GM10248 (cell line): Measurements from ENCODE around the gene KRTAP5-11.
"Not testable (repeated sequence)": the region's sequence is repeated elsewhere in the genome, so short reads cannot be mapped to it uniquely, and the experiment has no call there.

Experiments
- CTCF ChIA-PET: fragments of 300-600 bp; sonication (Branson Sonifier 250); formaldehyde crosslinking; extraction: SDS; loops from one replicate; lab custom pipeline; 2021; ENCODE audit warnings: antibody characterized with exemption; lab: Yijun Ruan, JAX
- POLR2A ChIA-PET: fragments of 350-650 bp; sonication (Branson Sonifier 250); formaldehyde crosslinking; extraction: SDS; loops from one replicate; lab custom pipeline; 2020; ENCODE audit warnings: antibody characterized with exemption; lab: Yijun Ruan, JAX
- DNase-seq: peaks from one replicate; pipeline ENCODE4 v3.0.0; 2012; ENCODE audit errors: extremely low spot score
- TF ChIP-seq, protein P1 (sequence below): IDR thresholded peaks from 2 replicates; pipeline ENCODE4 v1.5.1; 2012; ENCODE audit warnings: mild to moderate bottlenecking, low read depth; ENCODE audit errors: extremely low read depth, missing control alignments, control extremely low read depth

The KRTAP5-11 gene

DNA sequence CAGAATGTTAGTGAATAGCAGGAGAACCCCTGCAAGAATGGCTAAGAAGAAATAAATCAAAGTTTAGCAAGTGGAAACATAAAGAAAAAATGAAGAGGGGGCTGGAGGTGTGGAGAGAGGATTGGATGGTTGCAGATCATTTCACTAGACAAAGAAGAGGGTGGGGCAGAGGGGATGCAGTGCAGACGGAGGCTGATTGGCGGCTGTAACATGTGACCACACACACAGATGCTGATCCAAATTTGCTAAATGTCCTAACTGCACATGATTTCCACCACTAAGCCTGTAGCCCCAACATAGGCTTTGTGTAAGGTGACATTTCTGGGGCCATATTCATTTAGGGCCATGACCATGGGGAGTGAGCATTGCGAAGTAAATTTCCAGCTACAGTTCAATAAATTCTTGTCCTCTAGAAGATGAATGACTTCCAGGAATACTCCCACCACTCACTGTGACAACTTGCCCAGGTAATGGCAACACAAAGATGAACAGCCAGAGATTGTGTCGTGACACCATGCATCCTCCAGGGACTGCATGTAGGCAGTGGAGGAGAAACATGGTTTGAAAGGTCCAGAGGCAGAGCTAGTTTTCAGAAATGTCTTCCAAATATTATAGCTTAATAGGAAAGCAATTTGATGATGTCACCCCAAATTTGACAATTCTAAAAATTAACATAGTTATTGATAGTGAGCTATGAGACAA is 6.8 kb downstream of the KRTAP5-11 start:
- DNase-seq: no peak
- ChIA-PET CTCF (interaction anchor here (1.3 to 1.4 kb wide), 2 partner anchors 13 to 129 kb away, joined by 3 to 4 read pairs; no protein-coding TSS in a partner anchor), POLR2A (no interaction called here)
- TF ChIP-seq, protein P1, sequence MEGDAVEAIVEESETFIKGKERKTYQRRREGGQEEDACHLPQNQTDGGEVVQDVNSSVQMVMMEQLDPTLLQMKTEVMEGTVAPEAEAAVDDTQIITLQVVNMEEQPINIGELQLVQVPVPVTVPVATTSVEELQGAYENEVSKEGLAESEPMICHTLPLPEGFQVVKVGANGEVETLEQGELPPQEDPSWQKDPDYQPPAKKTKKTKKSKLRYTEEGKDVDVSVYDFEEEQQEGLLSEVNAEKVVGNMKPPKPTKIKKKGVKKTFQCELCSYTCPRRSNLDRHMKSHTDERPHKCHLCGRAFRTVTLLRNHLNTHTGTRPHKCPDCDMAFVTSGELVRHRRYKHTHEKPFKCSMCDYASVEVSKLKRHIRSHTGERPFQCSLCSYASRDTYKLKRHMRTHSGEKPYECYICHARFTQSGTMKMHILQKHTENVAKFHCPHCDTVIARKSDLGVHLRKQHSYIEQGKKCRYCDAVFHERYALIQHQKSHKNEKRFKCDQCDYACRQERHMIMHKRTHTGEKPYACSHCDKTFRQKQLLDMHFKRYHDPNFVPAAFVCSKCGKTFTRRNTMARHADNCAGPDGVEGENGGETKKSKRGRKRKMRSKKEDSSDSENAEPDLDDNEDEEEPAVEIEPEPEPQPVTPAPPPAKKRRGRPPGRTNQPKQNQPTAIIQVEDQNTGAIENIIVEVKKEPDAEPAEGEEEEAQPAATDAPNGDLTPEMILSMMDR: no peak

DNA sequence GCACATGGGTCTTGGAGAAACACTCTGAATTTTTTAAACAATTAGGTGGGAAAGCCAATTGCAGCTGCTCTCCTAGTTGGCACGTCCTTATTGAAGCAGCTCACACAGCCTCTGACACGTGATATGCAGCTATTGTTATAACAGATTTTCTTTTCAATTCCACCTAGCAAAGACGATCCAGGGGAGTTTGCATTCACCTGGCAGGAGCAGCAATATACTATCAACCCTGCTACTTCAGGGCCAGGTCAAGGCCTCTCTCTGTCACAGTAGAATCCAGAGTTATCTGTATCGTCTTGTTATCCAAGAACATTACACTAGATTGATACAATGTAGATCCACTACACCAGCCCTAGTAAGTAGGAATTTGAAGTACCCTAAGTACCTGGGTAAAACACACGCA is 8.3 kb downstream of the KRTAP5-11 start:
- DNase-seq: no peak
- TF ChIP-seq, protein P1: no peak
- POLR2A ChIA-PET: no interaction called here
- CTCF ChIA-PET: interaction anchor here (0.8 kb wide), 1 partner anchor 11 kb away, joined by 3 read pairs; no protein-coding TSS in a partner anchor

DNA sequence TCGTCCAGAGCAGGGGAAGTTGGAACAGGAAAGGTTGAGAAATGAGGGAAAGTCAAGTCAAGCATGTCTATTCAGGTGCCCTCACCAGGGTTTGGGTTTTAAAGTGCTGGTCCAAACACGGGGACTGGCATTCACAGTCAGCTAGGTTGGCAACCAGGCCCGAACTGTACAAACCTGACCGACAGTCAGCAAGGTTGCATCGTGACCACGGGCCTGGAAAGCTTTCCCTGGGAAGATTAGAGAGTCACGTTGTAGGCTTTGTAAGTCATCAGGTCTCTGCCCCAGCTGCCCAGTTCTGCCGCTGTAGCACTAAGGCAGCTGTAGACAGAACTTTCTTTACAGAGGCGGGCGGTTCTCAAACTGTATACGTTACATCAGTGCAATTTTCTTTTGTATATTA is 9.9 kb downstream of the KRTAP5-11 start:
- DNase-seq: no peak
- ChIA-PET POLR2A (no interaction called here), CTCF (interaction anchor here (1.3 to 1.6 kb wide), 2 partner anchors 9 to 65 kb away, joined by 5 to 6 read pairs; no protein-coding TSS in a partner anchor)
- TF ChIP-seq, protein P1: no peak

DNA sequence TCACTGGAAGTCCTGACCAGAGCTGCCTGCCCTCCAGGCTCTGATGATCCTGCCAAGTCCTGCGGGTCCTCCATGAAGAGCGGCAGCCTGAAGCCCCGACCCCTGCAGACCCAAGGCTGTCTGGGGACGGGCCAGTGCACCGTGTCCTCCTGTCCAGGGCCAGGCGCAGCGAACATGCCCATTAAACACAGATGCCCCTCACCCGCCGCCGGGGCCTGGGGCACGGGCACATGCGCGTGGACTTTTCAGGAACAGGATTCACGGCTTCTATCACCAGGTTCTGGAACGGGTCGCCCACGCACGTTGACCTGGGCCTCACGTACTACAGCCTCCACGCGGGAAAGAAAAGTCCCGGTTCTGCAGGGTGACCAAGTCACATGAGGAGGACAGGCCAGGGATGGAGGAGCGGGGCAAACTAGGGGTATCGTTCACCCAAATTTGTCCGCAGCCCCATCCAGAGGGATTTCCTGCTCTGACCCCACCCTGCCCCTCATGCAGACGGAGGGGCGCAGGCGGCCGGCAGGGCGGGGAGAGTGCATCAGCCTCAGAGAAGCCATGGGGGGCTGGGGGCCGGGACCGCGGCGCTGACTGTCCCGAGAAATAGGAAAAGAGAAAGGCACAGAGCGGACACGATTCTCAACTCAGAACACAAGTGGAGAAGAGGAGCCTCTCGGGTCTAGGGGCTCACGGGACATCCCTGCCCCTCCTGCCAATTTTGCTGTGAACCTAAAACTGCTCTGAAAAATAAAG is 11.4 kb downstream of the KRTAP5-11 start:
- POLR2A ChIA-PET, DNase-seq, CTCF ChIA-PET: not testable (repeated sequence)

DNA sequence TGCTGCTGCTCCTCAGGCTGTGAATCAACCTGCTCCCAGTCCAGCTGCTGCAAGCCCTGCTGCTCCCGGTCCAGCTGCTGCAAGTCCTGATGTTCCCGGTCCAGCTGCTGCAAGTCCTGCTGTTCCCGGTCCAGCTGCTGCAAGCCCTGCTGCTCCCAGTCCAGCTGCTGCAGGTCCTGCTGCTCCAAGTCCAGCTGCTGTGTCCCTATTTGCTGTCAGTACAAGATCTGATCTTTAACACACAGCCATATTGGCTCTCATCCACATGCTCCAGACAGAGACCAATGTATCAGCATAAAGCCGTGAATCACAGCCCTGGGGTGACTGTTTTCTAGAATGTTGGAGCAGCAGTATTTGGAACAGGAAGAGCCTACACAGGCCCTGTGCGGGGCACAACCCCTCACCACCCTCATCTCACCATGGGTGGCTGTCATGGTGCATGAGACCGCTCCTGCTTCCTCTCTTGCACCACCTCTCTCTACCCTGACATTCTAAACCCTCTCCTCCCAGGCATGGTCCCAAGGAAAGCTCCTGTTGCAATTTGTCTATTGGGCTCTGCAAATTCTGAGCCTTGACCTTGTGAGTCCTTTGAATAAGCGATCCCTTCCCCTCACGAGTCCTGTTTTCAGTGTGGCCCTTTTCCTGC is 13.8 kb downstream of the KRTAP5-11 start:
- CTCF ChIA-PET: no interaction called here
- TF ChIP-seq, protein P1: no peak
- POLR2A ChIA-PET: no interaction called here
- DNase-seq: no peak

DNA sequence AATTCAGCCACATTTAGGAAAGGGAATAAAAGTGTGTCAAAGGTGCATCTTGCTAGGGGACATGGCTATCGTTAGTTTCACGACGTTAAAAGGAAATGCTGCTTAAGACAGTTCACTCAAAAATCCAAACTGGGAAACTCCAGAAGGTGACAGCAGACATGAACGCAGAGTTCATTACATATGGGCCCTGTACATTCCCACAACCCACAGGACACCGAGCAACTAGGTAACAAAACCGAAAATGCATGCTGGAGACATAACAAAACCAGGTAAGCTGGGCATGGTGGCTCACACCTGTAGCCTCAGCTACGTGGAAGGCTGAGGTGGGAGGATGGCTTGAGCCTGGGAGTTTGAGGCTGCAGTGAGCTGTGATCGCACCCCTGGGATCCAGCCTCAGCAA is 15.0 kb downstream of the KRTAP5-11 start:
- CTCF ChIA-PET: not testable (repeated sequence)

DNA sequence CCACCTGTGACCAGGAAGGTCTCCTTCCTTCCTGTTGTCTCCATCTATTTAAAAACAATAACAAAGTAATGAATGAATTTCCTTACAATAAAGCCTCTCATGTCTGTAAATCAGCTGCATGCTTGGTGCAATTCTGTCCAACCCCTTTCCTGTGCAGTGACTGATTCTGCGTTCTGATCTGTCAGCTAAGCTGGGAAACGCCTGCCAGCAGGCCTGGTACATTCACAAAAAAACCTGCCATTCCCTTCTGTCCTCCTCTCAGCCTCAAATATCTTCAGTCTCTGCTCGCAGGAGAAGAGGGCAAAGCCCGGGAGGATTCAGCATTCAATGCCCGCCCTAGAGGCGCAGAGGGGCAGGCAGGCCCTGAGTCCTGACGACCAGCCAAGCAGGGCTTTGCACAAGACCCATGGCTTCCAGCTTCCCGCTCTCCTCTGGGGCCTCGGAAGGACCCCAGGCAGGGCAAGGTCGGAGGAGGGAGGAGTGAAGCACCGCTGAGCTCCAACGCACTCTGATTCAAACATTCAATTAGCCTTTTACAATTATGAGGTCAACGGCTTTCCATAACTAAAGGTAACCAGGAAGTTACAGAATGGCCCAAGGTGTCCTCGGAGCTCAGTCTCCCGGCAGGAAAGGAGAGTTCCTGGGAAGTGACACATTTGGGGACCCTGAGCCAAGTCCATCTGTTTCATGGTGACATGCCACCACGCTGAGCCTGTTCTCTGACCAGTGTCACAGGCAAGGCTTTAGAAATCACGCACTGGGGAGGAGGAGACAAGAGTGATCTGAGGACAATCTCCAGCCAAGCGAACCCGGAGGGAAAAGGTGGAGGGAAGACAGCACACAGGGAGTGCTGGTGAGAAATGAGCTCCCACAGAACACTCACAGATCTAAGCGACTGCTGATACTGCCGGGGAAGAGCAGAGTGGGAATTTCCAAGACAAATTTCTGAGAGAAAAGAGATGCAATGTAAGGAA is 15.8 kb downstream of the KRTAP5-11 start:
- CTCF ChIA-PET: interaction anchor here (1.8 kb wide), 1 partner anchor 13 kb away, joined by 7 read pairs; no protein-coding TSS in a partner anchor
- DNase-seq, POLR2A ChIA-PET: not testable (repeated sequence)

More for the DNA sequence above, 15.0 kb downstream of the KRTAP5-11 start:
- POLR2A ChIA-PET, DNase-seq: not testable (repeated sequence)
